ENCODE data around the gene APEH. TPM values are rescaled to one million over a fixed set of nuclear protein-coding genes. Genes with fewer than 3 reads are reported as not detected.
A peak's percentile ranks its signal among the peaks of the same experiment; 100 is the strongest.

Gene APEH
- total and polyA plus RNA-seq, 2 of the 13 experiments (the other 11 are each of a cell fraction or from before 2014, with no cell fraction given), result 116 to 130 TPM

DNA sequence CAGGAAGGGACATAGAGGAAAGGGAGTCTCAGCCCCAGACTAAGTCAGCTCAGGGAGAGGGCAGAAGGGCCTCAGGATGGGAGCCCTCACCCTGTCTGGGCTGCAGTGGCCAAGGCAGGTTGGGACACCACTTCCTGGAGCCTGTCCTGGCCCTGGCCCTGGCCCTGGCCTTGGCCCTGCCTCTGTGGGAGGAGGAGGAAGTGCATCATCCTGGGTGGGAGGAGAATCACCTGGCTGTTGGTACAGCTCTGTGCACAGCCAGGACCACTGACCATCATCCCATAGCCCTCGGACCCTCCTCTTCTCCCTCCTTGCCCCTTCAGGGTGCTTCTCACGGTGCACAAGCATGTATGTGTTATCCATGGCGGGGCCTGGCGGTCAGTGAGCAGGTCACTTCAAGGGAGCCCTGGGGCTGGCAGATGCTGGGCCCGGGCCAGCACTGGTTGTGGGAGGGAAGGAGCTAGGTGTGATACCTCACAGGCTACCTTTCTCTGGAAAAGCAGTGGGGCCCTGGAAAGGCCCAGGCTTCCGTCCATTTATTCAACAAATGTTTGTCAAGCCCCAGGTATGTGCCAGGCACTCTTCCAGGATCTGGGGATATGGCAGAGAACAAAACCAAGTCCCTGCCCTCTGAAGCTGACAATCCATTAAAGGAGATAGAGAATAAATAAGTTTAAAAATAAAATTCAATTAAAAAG lies 8.2 kb upstream of the APEH start (continued):
- TF ChIP-seq HHEX (CRISPR knock-in tag; IDR thresholded peaks at IDR 0.05) (no peak), YY1 (IDR thresholded peaks at IDR 0.05; ENCODE audit: insufficient read depth, insufficient replicate concordance, low read depth, low read length) (no peak), PHF21A (CRISPR knock-in tag; IDR thresholded peaks at IDR 0.05) (peak; percentile 58), NFE2L2 (IDR thresholded peaks at IDR 0.05; ENCODE audit: low read length) (no peak), ZNF878 (CRISPR knock-in tag; IDR thresholded peaks at IDR 0.05) (no peak), POLR2A (IDR thresholded peaks at IDR 0.05; ENCODE audit: insufficient read depth in 1 of 2, low read depth in 2 of 2, low read length in 2 of 2) (no peak), ZNF780A (CRISPR knock-in tag; IDR thresholded peaks at IDR 0.05) (no peak), NRL (CRISPR knock-in tag; IDR thresholded peaks at IDR 0.05; ENCODE audit: borderline replicate concordance) (peak; percentile 53; the same call in 1 of the 2 replicates), CBFB (CRISPR knock-in tag; IDR thresholded peaks at IDR 0.05) (no peak), HNRNPUL1 (IDR thresholded peaks at IDR 0.05; ENCODE audit: low read depth, low read length) (no peak), SOX13 (IDR thresholded peaks at IDR 0.05) (no peak), SOX13 (CRISPR knock-in tag; conservative IDR thresholded peaks at IDR 0.05 in 1 of 2, IDR thresholded peaks at IDR 0.05 in 1 of 2) (peak in 1 of 2 experiments; percentile 48; a peak in 1 of 4 replicates), ZNF253 (CRISPR knock-in tag; IDR thresholded peaks at IDR 0.05; ENCODE audit: borderline replicate concordance) (no peak), AGO1 (IDR thresholded peaks at IDR 0.05; ENCODE audit: low read depth, low read length, poor library complexity, severe bottlenecking) (no peak), ZFP1 (CRISPR knock-in tag; IDR thresholded peaks at IDR 0.05) (no peak)
- TF ChIP-seq, protein P1, sequence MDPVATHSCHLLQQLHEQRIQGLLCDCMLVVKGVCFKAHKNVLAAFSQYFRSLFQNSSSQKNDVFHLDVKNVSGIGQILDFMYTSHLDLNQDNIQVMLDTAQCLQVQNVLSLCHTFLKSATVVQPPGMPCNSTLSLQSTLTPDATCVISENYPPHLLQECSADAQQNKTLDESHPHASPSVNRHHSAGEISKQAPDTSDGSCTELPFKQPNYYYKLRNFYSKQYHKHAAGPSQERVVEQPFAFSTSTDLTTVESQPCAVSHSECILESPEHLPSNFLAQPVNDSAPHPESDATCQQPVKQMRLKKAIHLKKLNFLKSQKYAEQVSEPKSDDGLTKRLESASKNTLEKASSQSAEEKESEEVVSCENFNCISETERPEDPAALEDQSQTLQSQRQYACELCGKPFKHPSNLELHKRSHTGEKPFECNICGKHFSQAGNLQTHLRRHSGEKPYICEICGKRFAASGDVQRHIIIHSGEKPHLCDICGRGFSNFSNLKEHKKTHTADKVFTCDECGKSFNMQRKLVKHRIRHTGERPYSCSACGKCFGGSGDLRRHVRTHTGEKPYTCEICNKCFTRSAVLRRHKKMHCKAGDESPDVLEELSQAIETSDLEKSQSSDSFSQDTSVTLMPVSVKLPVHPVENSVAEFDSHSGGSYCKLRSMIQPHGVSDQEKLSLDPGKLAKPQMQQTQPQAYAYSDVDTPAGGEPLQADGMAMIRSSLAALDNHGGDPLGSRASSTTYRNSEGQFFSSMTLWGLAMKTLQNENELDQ (CRISPR knock-in tag; IDR thresholded peaks at IDR 0.05; ENCODE audit: borderline replicate concordance), result no peak
- TF ChIP-seq, protein P2, sequence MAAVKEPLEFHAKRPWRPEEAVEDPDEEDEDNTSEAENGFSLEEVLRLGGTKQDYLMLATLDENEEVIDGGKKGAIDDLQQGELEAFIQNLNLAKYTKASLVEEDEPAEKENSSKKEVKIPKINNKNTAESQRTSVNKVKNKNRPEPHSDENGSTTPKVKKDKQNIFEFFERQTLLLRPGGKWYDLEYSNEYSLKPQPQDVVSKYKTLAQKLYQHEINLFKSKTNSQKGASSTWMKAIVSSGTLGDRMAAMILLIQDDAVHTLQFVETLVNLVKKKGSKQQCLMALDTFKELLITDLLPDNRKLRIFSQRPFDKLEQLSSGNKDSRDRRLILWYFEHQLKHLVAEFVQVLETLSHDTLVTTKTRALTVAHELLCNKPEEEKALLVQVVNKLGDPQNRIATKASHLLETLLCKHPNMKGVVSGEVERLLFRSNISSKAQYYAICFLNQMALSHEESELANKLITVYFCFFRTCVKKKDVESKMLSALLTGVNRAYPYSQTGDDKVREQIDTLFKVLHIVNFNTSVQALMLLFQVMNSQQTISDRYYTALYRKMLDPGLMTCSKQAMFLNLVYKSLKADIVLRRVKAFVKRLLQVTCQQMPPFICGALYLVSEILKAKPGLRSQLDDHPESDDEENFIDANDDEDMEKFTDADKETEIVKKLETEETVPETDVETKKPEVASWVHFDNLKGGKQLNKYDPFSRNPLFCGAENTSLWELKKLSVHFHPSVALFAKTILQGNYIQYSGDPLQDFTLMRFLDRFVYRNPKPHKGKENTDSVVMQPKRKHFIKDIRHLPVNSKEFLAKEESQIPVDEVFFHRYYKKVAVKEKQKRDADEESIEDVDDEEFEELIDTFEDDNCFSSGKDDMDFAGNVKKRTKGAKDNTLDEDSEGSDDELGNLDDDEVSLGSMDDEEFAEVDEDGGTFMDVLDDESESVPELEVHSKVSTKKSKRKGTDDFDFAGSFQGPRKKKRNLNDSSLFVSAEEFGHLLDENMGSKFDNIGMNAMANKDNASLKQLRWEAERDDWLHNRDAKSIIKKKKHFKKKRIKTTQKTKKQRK (IDR thresholded peaks at IDR 0.05; ENCODE audit: low read length), result no peak
- TF ChIP-seq, protein P3, sequence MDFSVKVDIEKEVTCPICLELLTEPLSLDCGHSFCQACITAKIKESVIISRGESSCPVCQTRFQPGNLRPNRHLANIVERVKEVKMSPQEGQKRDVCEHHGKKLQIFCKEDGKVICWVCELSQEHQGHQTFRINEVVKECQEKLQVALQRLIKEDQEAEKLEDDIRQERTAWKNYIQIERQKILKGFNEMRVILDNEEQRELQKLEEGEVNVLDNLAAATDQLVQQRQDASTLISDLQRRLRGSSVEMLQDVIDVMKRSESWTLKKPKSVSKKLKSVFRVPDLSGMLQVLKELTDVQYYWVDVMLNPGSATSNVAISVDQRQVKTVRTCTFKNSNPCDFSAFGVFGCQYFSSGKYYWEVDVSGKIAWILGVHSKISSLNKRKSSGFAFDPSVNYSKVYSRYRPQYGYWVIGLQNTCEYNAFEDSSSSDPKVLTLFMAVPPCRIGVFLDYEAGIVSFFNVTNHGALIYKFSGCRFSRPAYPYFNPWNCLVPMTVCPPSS (IDR thresholded peaks at IDR 0.05), result no peak
- TF ChIP-seq, protein P4, sequence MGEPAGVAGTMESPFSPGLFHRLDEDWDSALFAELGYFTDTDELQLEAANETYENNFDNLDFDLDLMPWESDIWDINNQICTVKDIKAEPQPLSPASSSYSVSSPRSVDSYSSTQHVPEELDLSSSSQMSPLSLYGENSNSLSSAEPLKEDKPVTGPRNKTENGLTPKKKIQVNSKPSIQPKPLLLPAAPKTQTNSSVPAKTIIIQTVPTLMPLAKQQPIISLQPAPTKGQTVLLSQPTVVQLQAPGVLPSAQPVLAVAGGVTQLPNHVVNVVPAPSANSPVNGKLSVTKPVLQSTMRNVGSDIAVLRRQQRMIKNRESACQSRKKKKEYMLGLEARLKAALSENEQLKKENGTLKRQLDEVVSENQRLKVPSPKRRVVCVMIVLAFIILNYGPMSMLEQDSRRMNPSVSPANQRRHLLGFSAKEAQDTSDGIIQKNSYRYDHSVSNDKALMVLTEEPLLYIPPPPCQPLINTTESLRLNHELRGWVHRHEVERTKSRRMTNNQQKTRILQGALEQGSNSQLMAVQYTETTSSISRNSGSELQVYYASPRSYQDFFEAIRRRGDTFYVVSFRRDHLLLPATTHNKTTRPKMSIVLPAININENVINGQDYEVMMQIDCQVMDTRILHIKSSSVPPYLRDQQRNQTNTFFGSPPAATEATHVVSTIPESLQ (CRISPR knock-in tag; conservative IDR thresholded peaks at IDR 0.05), result no peak
- TF ChIP-seq, protein P5, sequence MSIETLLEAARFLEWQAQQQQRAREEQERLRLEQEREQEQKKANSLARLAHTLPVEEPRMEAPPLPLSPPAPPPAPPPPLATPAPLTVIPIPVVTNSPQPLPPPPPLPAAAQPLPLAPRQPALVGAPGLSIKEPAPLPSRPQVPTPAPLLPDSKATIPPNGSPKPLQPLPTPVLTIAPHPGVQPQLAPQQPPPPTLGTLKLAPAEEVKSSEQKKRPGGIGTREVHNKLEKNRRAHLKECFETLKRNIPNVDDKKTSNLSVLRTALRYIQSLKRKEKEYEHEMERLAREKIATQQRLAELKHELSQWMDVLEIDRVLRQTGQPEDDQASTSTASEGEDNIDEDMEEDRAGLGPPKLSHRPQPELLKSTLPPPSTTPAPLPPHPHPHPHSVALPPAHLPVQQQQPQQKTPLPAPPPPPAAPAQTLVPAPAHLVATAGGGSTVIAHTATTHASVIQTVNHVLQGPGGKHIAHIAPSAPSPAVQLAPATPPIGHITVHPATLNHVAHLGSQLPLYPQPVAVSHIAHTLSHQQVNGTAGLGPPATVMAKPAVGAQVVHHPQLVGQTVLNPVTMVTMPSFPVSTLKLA (IDR thresholded peaks at IDR 0.05), result no peak
